Omental fat pad (tissue), 4 donors: ENCODE measurements around the gene TSC22D2. TPM values are rescaled to one million over a fixed set of nuclear protein-coding genes. Genes with fewer than 3 reads are reported as not detected.

Experiments used
- ATAC-seq: fragments of 150-250 bp; one replicate; pipeline ENCODE4 v1.9.1; 2016; ENCODE audit warnings: mild to moderate bottlenecking, moderate library complexity; ENCODE audit not compliant: low FRiP score
- DNase-seq: peaks from one replicate; pipeline ENCODE4 v3.0.0-alpha.2; 2019; ENCODE audit warnings: low spot score
- CTCF ChIP-seq, 3 donors: fragments of 450-650 bp; IDR thresholded peaks; one replicate each; pipeline ENCODE4 v1.5.1; 2016 to 2017; ENCODE audit warnings: antibody characterized with exemption in 3 of 3, mild to moderate bottlenecking in 3 of 3, moderate library complexity in 2 of 3
- total RNA-seq, 4 donors: library from RNA; depleted of rRNA; stranded (reverse); fragments of >200 nt; gene quantifications; one replicate each; pipeline ENCODE4 v1.1.0, GENCODE V29; 2016

TSC22D2 gene
- total RNA-seq, 4 donors from 2014 or later, result 15.8 to 66.2 (median 22.9) TPM

- no peak for ATAC-seq
- no peak for TF ChIP-seq CTCF (IDR thresholded peaks at IDR 0.05)
- DNase-seq, result no peak
Observed at GRCh38 chr3:150509780-150510179, 101.7 kb downstream of the TSC22D2 start.

- ATAC-seq, result no peak
- TF ChIP-seq CTCF (IDR thresholded peaks at IDR 0.05), result no peak
- no peak for DNase-seq
Observed at GRCh38 chr3:150511122-150511821, 103.2 kb downstream of the TSC22D2 start.

- DNase-seq (no peak), ATAC-seq (no peak)
- TF ChIP-seq CTCF (IDR thresholded peaks at IDR 0.05), result no peak
Observed at GRCh38 chr3:150515210-150515609, 107.1 kb downstream of the TSC22D2 start.

Other genes starting within 250 kb of the TSC22D2 start
- gene SERP1, start 138.2 kb downstream of the TSC22D2 start, total RNA-seq, result 100 to 1,000 TPM; 221 to 403 (median 303) TPM
- 100 to 1,000 TPM; 134 to 164 (median 155) TPM for gene EIF2A, start 138.5 kb downstream of the TSC22D2 start, total RNA-seq
- 100 to 1,000 TPM; 107 to 164 (median 142) TPM for gene SELENOT, start 195.0 kb downstream of the TSC22D2 start, total RNA-seq